ENCODE measurements around the gene PLPP1.

GRCh38 chr5:55463613-55464012, 71.2 kb downstream of the PLPP1 start:
- TF ChIP-seq POLR2A (IDR thresholded peaks at IDR 0.05) (no peak), CTCF (IDR thresholded peaks at IDR 0.05) (no peak)
